IPS DF 6.9 (cell line): ENCODE data around the gene CDC42SE2.

Source experiments
- DNase-seq: peaks from one replicate; pipeline ENCODE4 v3.0.0-alpha.2; 2013; ENCODE audit warnings: low read depth, low spot score
- H3K27ac ChIP-seq: one replicate; pipeline ENCODE4 v1.5.1; 2013; ENCODE audit warnings: low read length, control low read depth
- H3K27me3 ChIP-seq: 2 replicates; pipeline ENCODE4 v1.6.1; 2013; ENCODE audit warnings: mild to moderate bottlenecking, low read length; ENCODE audit not compliant: control insufficient read depth, insufficient read depth
- H3K36me3 ChIP-seq: 2 replicates; pipeline ENCODE4 v1.6.1; 2013; ENCODE audit warnings: low read length; ENCODE audit not compliant: control insufficient read depth, insufficient read depth
- H3K4me1 ChIP-seq: 2 replicates; pipeline ENCODE4 v1.6.1; 2013; ENCODE audit warnings: low read length; ENCODE audit not compliant: control insufficient read depth, insufficient read depth
- H3K4me3 ChIP-seq: 2 replicates; pipeline ENCODE4 v1.5.1; 2013; ENCODE audit warnings: mild to moderate bottlenecking, low read length
- H3K9me3 ChIP-seq: 2 replicates; pipeline ENCODE4 v1.6.1; 2013; ENCODE audit warnings: low read length, inconsistent platforms; ENCODE audit not compliant: control insufficient read depth, insufficient read depth
- WGBS: extraction: QIAGEN DNeasy Blood & Tissue Kit; methylation state at CpG from one replicate; pipeline ENCODE4 v1.1.7; 2013; ENCODE audit warnings: mixed read lengths, missing lambda C conversion rate; ENCODE audit not compliant: insufficient read length, insufficient coverage; 5-methylcytosine and 5-hydroxymethylcytosine counted together

CDC42SE2 gene

DNA sequence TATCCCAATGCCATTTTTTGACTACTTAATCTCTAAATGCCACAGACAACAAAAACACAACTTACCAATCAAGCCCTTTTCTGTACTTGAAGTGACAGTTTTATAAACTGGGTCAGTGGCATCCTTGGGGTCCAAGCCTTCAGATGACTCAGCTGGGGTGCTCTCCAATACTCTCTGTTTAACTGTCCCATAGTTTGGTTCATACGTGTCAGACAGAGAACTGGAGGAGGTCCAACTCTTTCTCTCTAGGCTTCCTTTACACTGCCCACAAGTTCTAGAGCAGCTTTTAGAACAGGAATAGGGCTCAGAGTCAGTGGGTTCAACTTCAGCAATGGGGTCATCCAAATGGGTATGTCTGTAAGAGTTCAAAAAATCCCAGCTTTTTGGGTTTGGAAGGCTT lies 166.9 kb downstream of the CDC42SE2 start:
- Histone ChIP-seq H3K36me3 (peaks cover 4% of the 10 kb centered on the region; the same call in 1 of the 2 replicates), H3K27ac (no peak overlapping the region), H3K9me3 (no peaks in the 10 kb centered on the region), H3K27me3 (no peaks in the 10 kb centered on the region), H3K4me3 (no peak overlapping the region), H3K4me1 (no peaks in the 10 kb centered on the region)
- WGBS: no CpG with 5 or more reads among the region's 1 CpG
- DNase-seq: no peak

DNA sequence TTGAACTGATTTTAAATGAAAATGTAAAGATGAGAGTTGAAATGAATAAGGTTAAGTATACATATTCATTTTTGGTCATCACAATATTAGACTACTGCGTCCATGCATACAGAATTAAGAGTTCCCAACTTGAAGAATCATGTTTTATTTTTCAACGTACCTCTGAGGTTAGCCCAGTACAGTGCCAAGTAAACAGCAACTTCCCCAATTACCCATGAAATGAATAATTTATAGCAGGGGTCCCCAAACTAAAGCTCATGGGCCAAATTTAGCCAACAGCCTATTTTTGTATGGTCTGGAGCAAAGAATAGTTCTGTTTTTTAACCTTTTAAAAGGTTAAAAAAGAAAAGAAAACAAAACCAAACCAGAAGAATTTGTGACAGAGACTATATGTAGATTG lies 167.9 kb downstream of the CDC42SE2 start:
- DNase-seq: no peak
- H3K27me3 ChIP-seq: no peaks in the 10 kb centered on the region
- H3K36me3 ChIP-seq: peaks cover 4% of the 10 kb centered on the region; the same call in 1 of the 2 replicates
- no CpG with 5 or more reads among the region's 2 CpGs for WGBS
- H3K4me3 ChIP-seq: no peak overlapping the region
- no peaks in the 10 kb centered on the region for H3K4me1 ChIP-seq
- H3K9me3 ChIP-seq: no peaks in the 10 kb centered on the region
- H3K27ac ChIP-seq: no peak overlapping the region

DNA sequence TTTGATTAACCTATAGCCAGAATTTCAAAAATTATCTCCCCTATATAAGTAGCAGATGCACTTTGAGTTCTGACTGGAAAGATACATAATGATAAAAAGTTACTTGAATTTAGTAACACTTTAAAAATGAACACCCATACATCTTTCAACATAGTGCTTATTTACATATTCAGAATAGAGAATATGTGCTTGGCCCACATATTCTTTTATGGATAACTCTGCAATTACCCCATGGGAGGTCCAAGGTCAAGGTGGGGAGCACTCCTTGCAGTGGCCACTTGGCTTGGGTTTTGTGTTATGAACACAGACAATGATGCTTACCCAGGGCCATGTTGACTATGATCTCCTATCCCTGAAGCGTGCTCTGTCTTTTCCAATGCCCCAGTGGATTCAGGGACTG lies 169.3 kb downstream of the CDC42SE2 start:
- DNase-seq: no peak
- Histone ChIP-seq H3K27ac (no peak overlapping the region), H3K4me3 (no peak overlapping the region), H3K27me3 (no peaks in the 10 kb centered on the region), H3K4me1 (no peaks in the 10 kb centered on the region), H3K36me3 (peaks cover 7% of the 10 kb centered on the region; the same call in 1 of the 2 replicates), H3K9me3 (no peaks in the 10 kb centered on the region)
- no CpG with 5 or more reads among the region's 1 CpG for WGBS

DNA sequence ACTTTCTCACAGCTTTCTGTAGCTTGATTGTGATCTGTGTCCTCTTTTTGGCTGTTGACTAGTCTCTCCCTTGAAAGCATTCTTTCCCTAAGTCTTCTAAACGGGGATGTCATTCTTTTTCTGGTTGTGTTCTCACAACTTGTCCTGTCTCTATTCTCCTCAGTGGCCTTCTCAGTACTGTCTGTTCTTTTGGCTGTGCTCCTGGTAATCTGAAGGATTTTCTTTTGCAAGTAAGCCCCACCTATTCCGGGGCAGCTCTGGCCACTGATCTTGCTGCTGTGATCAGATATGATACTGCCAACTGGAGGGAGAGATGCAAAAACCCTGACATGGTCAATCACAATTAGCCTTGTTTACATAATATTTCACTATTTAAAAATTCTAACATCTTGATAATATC lies 172.2 kb downstream of the CDC42SE2 start:
- H3K36me3 ChIP-seq: peaks cover 3% of the 10 kb centered on the region; the same call in 1 of the 2 replicates
- H3K4me1 ChIP-seq: no peaks in the 10 kb centered on the region
- no peak overlapping the region for H3K4me3 ChIP-seq
- no peaks in the 10 kb centered on the region for H3K27me3 ChIP-seq
- H3K27ac ChIP-seq: no peak overlapping the region
- no CpG with 5 or more reads among the region's 2 CpGs for WGBS
- DNase-seq: no peak
- H3K9me3 ChIP-seq: no peaks in the 10 kb centered on the region

DNA sequence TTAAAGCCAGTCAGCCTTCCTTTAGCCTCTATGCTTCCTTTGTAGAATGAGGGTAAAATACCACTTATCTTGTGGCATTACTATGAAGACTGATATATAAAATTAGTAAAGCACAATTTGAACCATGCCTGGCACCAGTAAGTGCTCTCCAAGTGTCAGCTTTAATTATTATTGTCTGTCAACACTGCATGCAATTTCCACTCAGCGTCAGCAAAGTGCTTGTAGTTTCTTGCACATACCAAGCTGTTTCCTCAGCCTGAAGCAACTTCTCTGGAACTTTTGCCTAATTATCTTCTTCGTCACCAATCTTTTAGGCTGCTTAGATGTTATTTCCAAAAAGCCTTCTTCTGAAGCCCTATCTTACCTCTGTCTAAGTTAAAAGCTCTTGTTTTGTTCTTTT lies 177.3 kb downstream of the CDC42SE2 start:
- no peak for DNase-seq
- no peaks in the 10 kb centered on the region for H3K27me3 ChIP-seq
- no peak overlapping the region for H3K4me3 ChIP-seq
- WGBS: no CpG with 5 or more reads among the region's 2 CpGs
- peaks cover 3% of the 10 kb centered on the region; the same call in 1 of the 2 replicates for H3K36me3 ChIP-seq
- H3K4me1 ChIP-seq: no peaks in the 10 kb centered on the region
- H3K27ac ChIP-seq: no peak overlapping the region
- no peaks in the 10 kb centered on the region for H3K9me3 ChIP-seq
